ENCODE data around the gene CABLES1. TPM values are rescaled to one million over a fixed set of nuclear protein-coding genes. Genes with fewer than 3 reads are reported as not detected.
A peak's percentile ranks its signal among the peaks of the same experiment; 100 is the strongest.

Gene CABLES1
- total RNA-seq, 4 donors from 2014 or later, result 6.6 to 28.5 (median 19.5) TPM

DNA sequence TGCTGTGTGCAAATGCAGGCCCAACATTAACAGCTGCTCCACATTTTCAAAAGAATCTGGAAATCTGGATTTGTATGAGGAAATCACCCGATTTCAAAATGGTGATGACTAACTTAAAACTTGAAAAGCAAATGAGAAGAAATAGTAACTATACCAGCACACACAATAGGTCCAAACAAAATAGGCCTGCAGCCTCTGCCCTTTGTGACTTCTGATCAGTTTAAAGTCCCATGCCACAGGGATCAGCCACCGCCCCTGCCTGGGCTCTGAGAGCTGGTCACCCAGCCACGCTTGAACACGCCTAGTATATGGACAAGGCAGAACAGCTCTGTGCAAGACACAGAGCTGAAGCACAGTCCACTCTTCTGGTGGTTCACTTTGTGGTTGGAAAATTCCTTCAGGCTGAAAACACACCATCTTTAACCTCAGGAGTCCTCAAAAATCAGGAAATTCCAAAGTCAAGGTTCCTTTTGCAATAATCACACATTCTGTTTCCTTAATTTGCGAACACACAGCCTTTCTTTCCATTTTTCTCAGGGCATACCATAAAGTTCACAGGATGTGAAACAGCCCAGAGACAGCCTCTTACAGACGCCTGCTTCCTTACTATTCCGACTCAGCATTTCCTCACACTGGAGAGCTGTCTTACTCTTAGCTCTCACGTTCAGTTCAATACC, 167.7 kb downstream of the CABLES1 start:
- DNase-seq, result peak in 1 of 3 donors; percentile 60
- Histone ChIP-seq H3K27me3 (no peaks in the 10 kb centered on the region), H3K27ac (no peak overlapping the region), H3K4me3 (no peak overlapping the region), H3K9me3 (no peaks in the 10 kb centered on the region), H3K36me3 (no peaks in the 10 kb centered on the region), H3K4me1 (no peaks in the 10 kb centered on the region)
- TF ChIP-seq, protein P1, sequence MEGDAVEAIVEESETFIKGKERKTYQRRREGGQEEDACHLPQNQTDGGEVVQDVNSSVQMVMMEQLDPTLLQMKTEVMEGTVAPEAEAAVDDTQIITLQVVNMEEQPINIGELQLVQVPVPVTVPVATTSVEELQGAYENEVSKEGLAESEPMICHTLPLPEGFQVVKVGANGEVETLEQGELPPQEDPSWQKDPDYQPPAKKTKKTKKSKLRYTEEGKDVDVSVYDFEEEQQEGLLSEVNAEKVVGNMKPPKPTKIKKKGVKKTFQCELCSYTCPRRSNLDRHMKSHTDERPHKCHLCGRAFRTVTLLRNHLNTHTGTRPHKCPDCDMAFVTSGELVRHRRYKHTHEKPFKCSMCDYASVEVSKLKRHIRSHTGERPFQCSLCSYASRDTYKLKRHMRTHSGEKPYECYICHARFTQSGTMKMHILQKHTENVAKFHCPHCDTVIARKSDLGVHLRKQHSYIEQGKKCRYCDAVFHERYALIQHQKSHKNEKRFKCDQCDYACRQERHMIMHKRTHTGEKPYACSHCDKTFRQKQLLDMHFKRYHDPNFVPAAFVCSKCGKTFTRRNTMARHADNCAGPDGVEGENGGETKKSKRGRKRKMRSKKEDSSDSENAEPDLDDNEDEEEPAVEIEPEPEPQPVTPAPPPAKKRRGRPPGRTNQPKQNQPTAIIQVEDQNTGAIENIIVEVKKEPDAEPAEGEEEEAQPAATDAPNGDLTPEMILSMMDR (IDR thresholded peaks at IDR 0.05), result no peak
- TF ChIP-seq POLR2A (IDR thresholded peaks at IDR 0.05), result no peak

DNA sequence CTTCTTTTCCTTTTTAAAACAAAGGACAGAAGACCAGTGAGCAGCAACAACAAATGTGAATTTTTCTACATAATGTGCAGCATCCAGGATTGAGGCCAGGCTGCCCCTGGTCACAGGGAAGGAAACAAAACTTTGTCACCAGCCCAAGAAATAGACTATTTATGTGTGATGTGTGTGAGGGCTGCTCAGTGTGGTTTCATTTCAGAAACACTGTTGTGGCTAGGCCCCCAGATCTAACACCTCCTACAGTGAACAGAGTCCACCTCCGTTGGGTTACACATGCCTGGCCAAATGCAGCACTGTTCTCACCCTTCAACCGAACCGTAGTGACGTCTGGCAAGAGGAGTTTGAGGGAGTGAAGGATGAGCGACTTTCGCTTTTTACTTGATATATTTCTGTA, 171.5 kb downstream of the CABLES1 start:
- no peaks in the 10 kb centered on the region for H3K9me3 ChIP-seq
- no peaks in the 10 kb centered on the region for H3K4me1 ChIP-seq
- no peak overlapping the region for H3K27ac ChIP-seq
- no peaks in the 10 kb centered on the region for H3K27me3 ChIP-seq
- TF ChIP-seq, protein P1 (IDR thresholded peaks at IDR 0.05), result no peak
- no peak for TF ChIP-seq POLR2A (IDR thresholded peaks at IDR 0.05)
- DNase-seq, result no peak
- H3K4me3 ChIP-seq, result no peak overlapping the region
- no peaks in the 10 kb centered on the region for H3K36me3 ChIP-seq

DNA sequence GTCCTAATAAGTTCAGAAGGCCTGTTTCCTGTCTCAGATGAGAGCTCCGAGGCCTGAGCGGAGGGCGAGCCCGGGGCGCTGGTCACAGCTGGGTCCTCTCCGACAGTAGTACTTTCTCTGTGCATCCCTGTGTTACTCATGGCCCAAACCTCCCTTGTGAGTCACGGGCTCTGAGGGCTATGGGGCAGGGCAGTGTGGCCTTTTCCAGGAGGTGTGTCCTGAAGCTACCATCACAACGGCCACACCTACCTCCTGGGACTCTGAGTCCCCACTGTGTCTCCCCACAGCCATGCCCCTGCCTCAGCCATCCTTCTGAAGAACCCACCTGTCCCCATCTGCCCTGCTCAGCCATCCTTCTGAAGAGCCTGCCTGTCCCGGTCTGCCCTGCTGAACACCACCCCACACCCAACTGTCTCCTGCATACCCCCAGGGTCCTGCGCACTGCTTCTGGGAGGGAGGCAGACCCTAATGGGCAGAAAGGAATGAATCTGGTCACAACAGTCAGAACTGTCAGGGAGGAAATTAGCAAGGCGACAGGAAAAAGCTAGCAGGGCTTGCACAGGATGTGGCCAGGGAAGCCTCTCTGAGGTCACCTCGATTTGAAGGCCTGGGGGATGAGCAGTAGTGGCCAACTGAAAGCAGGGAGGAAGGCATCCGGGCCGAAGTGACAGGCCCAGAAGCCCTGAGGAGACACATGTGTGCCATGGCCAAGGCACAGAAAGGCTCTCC, 172.4 kb downstream of the CABLES1 start:
- Histone ChIP-seq H3K9me3 (no peaks in the 10 kb centered on the region), H3K4me3 (no peak overlapping the region), H3K4me1 (no peaks in the 10 kb centered on the region), H3K36me3 (no peaks in the 10 kb centered on the region), H3K27me3 (no peaks in the 10 kb centered on the region), H3K27ac (no peak overlapping the region)
- TF ChIP-seq, protein P1 (IDR thresholded peaks at IDR 0.05), result no peak
- no peak for TF ChIP-seq POLR2A (IDR thresholded peaks at IDR 0.05)
- peak in 1 of 3 donors; percentile 54 for DNase-seq

Other genes starting within 250 kb of the CABLES1 start
- 10 to 100 TPM; 45.4 to 74.1 (median 52.7) TPM for gene RBBP8, start 202.2 kb upstream of the CABLES1 start, total RNA-seq

Measured in Peyer's patch (tissue), 4 donors.